GM18505 (cell line): ENCODE data around the gene PLXDC2.

Experiments
- ATAC-seq: cut with Tn5 transposase; IDR thresholded peaks from one replicate; pipeline ENCODE4 v1.9.1; 2021; ENCODE audit not compliant: unreplicated experiment
- POLR2A ChIP-seq: IDR thresholded peaks from 4 replicates; pipeline ENCODE4 v1.6.1; 2011; ENCODE audit warnings: borderline replicate concordance; ENCODE audit not compliant: insufficient read depth, insufficient read length; ENCODE audit errors: extremely low read depth

Gene PLXDC2

GRCh38 chr10:19882621-19883020 is 66.4 kb downstream of the PLXDC2 start:
- ATAC-seq = no peak

GRCh38 chr10:19888061-19888660 is 71.9 kb downstream of the PLXDC2 start:
- no peak for TF ChIP-seq POLR2A
- no peak for ATAC-seq

More at GRCh38 chr10:19882621-19883020, 66.4 kb downstream of the PLXDC2 start:
- no peak for TF ChIP-seq POLR2A

- ATAC-seq = no peak
These were observed 73.0 kb downstream of the PLXDC2 start for GRCh38 chr10:19889256-19889655.

GRCh38 chr10:19891429-19891828 is 75.2 kb downstream of the PLXDC2 start:
- ATAC-seq = no peak
- no peak for TF ChIP-seq POLR2A

More at GRCh38 chr10:19889256-19889655, 73.0 kb downstream of the PLXDC2 start:
- no peak for TF ChIP-seq POLR2A

- ATAC-seq = no peak
- no peak for TF ChIP-seq POLR2A
These were observed 76.0 kb downstream of the PLXDC2 start for GRCh38 chr10:19892270-19892669.

GRCh38 chr10:19892677-19893076 is 76.4 kb downstream of the PLXDC2 start:
- TF ChIP-seq POLR2A = no peak
- ATAC-seq = no peak

GRCh38 chr10:19895500-19895899 is 79.3 kb downstream of the PLXDC2 start:
- ATAC-seq = no peak
- no peak for TF ChIP-seq POLR2A

GRCh38 chr10:19902456-19902855 is 86.2 kb downstream of the PLXDC2 start:
- no peak for TF ChIP-seq POLR2A
- no peak for ATAC-seq

- no peak for TF ChIP-seq POLR2A
- ATAC-seq = peak; percentile 74
These were observed 88.0 kb downstream of the PLXDC2 start for GRCh38 chr10:19904202-19904661.

GRCh38 chr10:19906108-19906791 is 90.0 kb downstream of the PLXDC2 start:
- TF ChIP-seq POLR2A = no peak
- no peak for ATAC-seq

GRCh38 chr10:19908991-19909696 is 92.9 kb downstream of the PLXDC2 start:
- no peak for ATAC-seq
- no peak for TF ChIP-seq POLR2A

- no peak for ATAC-seq
- no peak for TF ChIP-seq POLR2A
These were observed 95.7 kb downstream of the PLXDC2 start for GRCh38 chr10:19911886-19912285.

- ATAC-seq = no peak
- TF ChIP-seq POLR2A = no peak
These were observed 97.8 kb downstream of the PLXDC2 start for GRCh38 chr10:19913987-19914386.

GRCh38 chr10:19915125-19915524 is 98.9 kb downstream of the PLXDC2 start:
- no peak for ATAC-seq

More at GRCh38 chr10:19915125-19915524, 98.9 kb downstream of the PLXDC2 start:
- TF ChIP-seq POLR2A = no peak
